ENCODE data around the gene MARK2.
A peak's percentile ranks its signal among the peaks of the same experiment; 100 is the strongest.
"Not testable (repeated sequence)": the region's sequence is repeated elsewhere in the genome, so short reads cannot be mapped to it uniquely, and the experiment has no call there.

MARK2 gene

GRCh38 chr11:63858628-63859550 is 20.0 kb downstream of the MARK2 start:
- DNase-seq, result no peak

GRCh38 chr11:63862923-63863322 is 24.0 kb downstream of the MARK2 start:
- DNase-seq, result peak; percentile 96

DNA sequence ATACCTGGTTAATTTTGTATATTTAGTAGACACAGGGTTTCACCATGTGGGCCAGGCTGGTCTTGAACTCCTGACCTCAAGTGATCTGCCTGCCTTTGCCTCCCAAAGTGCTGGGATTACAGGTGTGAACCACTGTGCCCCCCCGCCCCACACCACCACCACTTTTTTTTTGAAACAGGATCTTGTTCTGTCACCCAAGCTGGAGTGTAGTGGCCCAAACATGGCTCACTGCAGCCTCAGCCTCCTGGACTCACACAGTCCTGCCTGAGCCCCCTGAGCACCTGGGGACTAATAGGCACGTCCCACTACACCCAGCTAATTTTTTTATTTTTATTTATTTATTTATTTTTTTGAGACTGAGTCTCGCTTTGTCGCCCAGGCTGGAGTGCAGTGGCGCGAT is 24.7 kb downstream of the MARK2 start:
- not testable (repeated sequence) for DNase-seq

DNA sequence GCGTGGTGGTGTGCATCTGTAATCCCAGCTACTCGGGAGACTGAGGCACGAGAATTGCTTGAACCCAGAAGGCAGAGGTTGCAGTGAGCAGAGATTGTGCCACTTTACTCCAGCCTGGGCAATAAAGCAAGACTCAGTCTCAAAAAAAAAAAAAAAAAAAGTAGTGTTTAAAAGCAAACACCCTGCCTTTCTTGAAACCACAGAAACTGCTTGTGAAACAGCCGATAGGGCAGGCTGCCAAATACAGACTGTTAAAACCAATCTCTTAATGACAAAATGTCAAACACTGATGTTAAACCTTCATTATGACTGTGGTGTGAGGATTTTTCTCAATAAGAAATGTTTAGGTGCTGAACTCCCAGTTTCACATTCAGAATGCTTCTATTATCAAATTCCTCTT is 27.3 kb downstream of the MARK2 start:
- peak; percentile 44 for DNase-seq

- DNase-seq, result no peak
These were observed 28.6 kb downstream of the MARK2 start for GRCh38 chr11:63867511-63867910.

GRCh38 chr11:63868399-63869064 is 29.6 kb downstream of the MARK2 start:
- no peak for DNase-seq

GRCh38 chr11:63869171-63869591 is 30.3 kb downstream of the MARK2 start:
- DNase-seq, result no peak

- DNase-seq, result no peak
These were observed 30.8 kb downstream of the MARK2 start for GRCh38 chr11:63869683-63870082.

- peak; percentile 14 for DNase-seq
These were observed 31.6 kb downstream of the MARK2 start for GRCh38 chr11:63870351-63871140.

DNA sequence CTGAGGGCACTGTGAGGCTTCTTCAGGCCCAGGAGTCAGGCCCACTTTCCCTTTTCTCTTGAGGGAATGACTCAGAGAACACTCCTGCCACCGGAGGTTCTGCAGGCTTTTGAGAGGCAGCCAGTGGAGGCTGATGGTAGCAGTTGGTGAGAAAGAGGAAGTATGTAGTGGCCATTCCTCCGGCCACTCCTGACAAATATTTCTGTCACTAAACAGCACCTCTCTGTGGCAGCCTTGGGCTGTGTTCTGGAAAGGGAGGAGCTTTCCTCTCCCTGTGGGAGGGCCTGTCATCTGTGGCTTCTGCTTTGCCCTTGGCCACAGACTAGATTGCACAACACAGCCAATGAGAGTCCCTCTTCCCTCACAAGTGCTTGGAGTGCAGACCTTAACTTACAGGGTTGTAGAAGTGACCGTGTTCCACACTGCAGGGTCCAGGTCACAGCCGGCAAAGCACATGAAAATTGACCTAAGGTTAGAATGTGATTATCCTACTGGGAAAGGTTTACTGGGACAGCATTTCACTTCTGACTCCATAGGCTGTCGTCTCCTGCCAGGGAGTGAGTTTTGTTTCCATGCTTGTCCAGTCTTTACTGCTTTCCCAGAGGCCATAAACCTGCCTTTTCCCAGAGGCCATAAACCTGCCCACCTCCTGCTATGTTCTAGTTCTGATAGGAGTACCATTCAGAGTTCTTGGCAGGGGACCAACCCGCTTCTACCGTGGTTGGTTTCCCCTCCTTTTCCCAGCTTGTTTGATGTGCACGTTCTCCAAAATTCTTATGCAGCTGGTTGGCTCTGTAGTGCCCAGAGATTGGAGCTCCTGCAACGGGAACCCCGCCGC is 33.3 kb downstream of the MARK2 start:
- peak; percentile 87 for DNase-seq

DNA sequence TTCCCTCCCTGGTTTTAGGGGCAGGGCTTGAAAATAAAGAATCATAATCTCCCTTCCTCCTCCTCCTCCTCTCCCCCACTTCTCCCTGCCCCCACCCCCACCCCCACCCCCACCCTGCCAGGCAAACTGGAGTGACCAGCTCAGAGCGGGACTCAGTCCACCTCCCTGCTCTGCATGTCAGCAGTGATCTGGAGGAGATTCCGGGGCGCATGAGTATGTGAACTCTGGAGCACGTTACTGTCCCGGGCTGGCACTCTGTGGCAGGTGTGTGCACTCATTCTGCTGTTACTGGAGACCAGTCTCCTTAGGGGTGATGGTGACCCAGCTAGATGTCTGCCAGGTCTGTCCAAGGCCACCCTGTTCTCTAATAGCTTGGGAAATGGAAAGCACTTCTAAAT is 33.9 kb downstream of the MARK2 start:
- DNase-seq, result no peak

GRCh38 chr11:63873311-63873710 is 34.4 kb downstream of the MARK2 start:
- no peak for DNase-seq

GRCh38 chr11:63874511-63874910 is 35.6 kb downstream of the MARK2 start:
- DNase-seq, result no peak

DNA sequence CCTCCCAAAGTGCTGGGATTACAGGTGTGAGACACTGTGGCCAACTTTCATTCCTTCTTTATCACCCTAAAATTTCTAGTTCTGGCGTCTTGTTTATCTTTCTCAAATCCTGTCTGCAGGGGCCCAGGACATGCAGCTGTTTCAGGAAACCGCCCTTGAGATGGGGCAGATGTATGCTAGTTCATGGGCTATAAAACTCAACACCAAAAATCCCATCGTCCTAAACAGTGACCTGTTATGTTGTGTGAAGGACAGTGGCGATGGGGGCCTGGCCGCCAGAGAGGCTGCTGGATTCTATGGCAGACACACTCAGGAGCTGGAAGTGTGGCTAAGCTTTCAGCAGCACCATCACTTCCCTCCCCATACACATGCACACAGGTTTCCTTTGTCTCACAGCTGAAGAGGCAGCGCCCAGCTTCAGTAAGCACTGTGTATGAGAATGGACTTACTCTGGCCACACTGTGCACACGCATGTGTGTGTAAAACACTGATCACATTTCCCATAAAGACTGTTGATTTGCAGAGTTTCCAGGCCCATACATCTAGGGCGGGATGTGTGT is 36.7 kb downstream of the MARK2 start:
- DNase-seq, result no peak

DNA sequence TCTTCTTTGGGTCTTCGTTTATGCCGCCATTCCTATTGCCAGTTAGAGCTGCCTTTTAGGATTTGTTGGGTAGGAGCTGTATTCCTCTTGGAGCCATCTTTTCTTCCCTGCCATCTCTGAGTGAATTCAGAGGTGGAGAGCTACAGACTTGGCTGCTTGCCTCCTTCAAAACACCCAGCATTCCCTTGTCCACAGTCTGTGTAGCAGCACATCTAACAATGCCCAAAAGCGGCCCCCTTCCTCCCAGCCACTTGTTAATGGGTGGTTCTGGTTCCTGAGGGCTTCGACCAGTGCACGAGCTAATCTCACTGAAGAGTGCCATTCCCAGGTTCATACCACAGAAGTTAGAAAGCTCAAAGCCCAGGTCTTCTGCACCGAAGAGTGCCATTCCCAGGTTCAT is 37.7 kb downstream of the MARK2 start:
- DNase-seq, result no peak

DNA sequence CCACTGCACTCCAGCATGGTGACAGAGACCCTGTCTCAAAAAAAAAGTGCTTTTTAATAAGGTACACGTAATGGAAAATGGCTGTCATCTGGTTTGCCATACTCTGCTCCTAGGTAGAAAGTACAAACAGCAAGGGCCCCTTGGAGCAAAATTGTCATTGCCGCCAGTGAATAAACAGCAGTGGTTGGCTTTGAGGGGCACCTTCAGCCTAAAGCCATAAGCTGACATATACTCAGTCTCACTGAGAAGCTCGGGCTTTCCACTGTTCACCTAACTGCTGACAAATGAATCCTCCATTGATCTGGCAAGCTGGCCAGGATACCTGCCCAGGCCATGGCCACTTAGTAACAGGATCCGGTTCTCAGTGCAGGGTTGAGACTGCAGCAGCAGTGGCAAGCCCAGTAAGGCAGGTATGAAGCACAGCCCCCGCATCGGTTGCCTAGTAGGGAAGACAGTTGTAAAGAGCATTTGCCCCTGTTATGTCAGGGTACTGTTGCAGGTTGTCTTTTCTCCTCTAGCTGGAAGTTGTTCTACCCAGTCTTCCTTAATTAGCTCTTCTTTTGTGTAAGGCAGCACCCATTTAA is 38.8 kb downstream of the MARK2 start:
- no peak for DNase-seq

DNA sequence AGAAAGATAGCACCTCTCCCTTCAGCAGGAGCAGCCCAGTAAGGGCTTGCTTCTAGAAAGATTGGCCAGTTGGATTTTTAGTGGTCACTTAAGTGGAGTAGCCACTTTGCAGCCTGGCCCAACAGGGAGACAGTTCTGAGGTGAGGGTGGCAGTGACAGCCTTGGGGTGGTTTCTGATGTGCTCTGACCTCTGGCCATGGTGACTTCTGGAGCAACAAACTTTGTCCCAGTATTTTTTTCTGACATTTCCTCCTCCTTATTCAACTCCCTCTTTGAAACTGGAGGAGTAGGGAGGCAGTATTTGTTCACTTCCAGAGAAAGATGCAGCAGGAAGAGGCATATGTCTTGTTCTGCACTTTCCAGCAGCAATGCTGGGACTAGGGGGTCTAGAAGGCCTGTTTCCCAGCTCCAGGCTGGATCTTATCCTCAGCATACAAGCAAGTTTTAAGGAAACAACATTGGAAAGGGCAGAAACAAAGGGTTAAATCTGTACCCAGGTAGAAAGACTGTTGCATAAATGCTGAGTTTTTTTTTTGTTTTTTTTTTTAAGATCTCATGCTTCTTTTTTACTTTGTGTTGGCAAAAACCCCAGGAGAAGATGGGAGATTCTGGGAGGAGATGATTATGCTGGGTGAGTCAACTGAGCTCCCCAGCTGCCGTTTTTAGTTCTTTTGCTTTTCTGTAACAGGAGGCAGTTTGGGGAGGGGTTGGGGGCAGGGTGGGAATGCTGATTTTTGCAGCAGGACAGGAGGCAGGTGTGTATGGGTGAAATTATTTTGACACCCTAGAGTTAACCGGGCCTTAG is 40.9 kb downstream of the MARK2 start:
- no peak for DNase-seq

DNA sequence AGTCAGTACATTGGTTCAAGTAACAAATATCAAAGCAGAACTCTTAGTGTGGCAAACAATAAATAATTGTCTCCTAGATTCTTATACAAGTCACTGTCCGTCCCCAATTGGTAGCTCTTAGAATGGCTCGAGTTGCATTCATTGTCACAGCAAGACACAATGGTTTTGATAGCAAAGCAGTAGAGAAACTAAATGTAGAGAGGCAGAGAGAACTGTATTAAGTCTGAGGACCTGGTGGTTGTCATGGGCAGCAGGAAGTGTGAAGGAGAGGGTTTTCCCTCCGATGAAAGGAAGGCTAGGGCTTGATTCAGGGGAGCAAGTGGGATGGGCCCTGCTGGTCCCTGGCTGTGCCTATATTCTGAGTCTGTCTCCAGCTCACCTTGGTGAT is 41.5 kb downstream of the MARK2 start:
- DNase-seq, result no peak

DNA sequence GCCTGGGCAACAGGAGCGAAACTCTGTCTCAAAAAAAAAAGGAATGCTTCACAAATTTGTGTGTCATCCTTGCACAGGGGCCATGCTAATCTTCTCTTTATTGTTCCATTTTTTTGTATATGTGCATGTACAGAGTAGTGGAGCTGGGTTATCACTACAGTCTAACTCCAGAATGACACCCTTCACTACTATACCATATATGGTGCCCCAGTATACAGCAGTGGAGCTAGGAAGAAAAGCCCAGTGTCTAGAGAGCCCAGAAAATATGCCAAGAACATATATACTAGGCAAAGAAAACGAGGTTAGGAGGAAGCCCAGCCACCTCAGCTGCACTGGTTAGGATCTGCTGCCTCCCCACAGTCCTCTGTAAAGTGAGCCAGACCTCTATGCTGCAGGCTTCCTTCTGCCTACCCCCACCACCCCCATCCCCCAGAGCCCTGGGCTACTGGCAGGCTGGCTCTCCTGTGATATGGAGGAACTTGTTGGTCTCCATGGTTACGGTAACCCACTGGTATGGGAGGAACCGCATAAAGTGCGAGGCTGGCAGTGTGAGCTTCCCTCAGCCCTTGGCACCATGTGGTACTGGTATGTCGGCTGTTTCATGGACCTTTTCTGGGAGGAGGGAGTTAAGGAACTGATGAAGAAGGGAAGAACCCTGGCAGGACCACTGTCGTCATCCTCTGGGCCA is 43.8 kb downstream of the MARK2 start:
- DNase-seq, result peak; percentile 81

DNA sequence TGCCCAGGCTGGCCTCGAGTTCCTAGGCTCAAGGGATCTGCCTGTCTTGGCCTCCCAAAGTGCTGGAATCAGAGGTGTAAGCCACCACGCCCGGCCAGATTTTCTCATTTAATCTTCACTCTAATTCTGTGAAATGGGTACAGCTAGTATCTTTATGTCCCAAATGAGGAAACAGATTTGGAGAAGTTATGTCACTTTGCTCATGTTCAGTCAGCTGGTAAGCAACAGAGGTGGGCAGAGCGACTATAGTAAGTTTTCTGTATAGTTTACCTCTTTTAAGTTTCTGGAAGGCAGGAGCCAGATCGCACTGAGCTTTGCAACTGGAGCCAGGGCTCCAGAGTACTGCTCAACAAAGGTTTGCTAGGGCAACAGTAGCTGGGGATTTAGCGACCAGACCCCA is 44.9 kb downstream of the MARK2 start:
- no peak for DNase-seq

All from NCI-H69 (cell line).